SH-SY5Y (cell line): Measurements from ENCODE around the gene CFAP57.

Experiments used
- GATA2 ChIP-seq: IDR thresholded peaks from 2 replicates; pipeline ENCODE4 v1.6.1; 2011; ENCODE audit warnings: mild to moderate bottlenecking, low read depth, low read length
- GATA3 ChIP-seq: IDR thresholded peaks from 2 replicates; pipeline ENCODE4 v1.6.1; 2011; ENCODE audit warnings: low read depth, mild to moderate bottlenecking, low read length, moderate library complexity

DNA sequence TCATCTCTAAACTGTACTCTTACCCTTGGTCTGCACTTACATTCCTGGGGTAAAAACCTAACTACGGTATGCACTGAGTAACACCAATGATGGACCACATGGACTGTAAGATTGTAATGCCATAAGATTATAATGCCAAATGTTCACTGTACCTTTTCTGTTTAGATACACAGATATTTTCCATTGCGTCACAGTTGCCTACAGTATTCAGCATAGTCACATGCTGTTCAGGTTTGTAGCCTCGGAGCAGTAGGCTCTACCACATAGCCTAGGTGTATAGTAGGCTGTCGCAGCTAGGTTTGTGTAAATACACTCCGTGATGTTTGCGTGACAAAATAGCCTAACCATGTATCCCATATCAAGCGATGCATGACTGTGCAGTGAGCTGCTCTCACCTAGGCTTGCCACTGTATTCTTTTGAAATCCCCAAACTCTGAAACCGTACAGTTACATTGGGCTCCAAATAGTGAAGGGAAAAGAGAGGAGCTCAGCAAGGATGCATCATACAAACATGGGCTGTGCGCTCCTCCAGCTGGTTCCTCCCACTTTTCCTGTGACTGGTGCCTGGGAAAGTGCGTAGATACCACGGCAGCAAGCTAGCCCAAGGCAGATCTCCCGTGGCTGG lies 35.2 kb downstream of the CFAP57 start:
- TF ChIP-seq GATA2 (no peak), GATA3 (no peak)
